Tibial artery (tissue), 4 donors: ENCODE measurements around the gene SLC66A1.

Source experiments
- DNase-seq, 2 donors: peaks; one replicate each; pipeline ENCODE4 v3.0.0-alpha.2; 2019
- H3K27ac ChIP-seq, 2 donors: fragments of 200-600 bp; sonication (generic) in 1 of 2; 1 replicate in 1 of 2; 2 replicates in 1 of 2; pipeline ENCODE4 v1.5.1; 2018 to 2019; ENCODE audit warnings: mild to moderate bottlenecking in 1 of 2
- H3K27me3 ChIP-seq, 2 donors: fragments of 200-600 bp; sonication (generic) in 1 of 2; one replicate each; pipeline versions ENCODE4 v1.5.1 to v1.6.0; 2016 to 2019
- H3K36me3 ChIP-seq, 3 donors: fragments of 200-600 bp; sonication (generic) in 2 of 3; one replicate each; pipeline ENCODE4 v1.5.1; 2016 to 2019; ENCODE audit warnings: mild to moderate bottlenecking in 2 of 3
- H3K4me1 ChIP-seq, 4 donors: fragments of 200-600 bp; sonication (generic) in 2 of 4; 1 replicate in 3 of 4; 2 replicates in 1 of 4; pipeline ENCODE4 v1.5.1; 2016 to 2019
- H3K4me3 ChIP-seq, 2 donors: fragments of 200-600 bp; sonication (generic) in 1 of 2; 1 replicate in 1 of 2; 2 replicates in 1 of 2; pipeline ENCODE4 v1.5.1; 2018 to 2019; ENCODE audit warnings: mild to moderate bottlenecking in 2 of 2
- H3K9me3 ChIP-seq, 3 donors: fragments of 200-600 bp; sonication (generic) in 1 of 3; one replicate each; pipeline ENCODE4 v1.5.1; 2016 to 2019
- CTCF ChIP-seq, 2 experiments: fragments of 200-600 bp in 1 of 2; fragments of 450-650 bp in 1 of 2; IDR thresholded peaks; one replicate each; pipeline ENCODE4 v1.5.1; 2017 to 2019; ENCODE audit warnings: antibody characterized with exemption in 2 of 2, mild to moderate bottlenecking in 1 of 2, moderate library complexity in 1 of 2
- intact Hi-C: fragments of 100-400 bp; cut with DNase I; formaldehyde crosslinking; loops from one replicate; pipeline ENCODE4 v1.15.0; 2023; ENCODE audit warnings: low total_unique reads

Gene SLC66A1

GRCh38 chr1:19371226-19372135, 59.4 kb downstream of the SLC66A1 start:
- no peak overlapping the region for H3K27ac ChIP-seq
- no peak for DNase-seq
- no peak overlapping the region for H3K4me3 ChIP-seq
- peaks cover 5 to 44% (median 5%) of the 10 kb centered on the region in 3 donors for H3K36me3 ChIP-seq
- H3K27me3 ChIP-seq = no peaks in the 10 kb centered on the region
- TF ChIP-seq CTCF (IDR thresholded peaks at IDR 0.05) = no peak
- intact Hi-C loops = no loop called here
- peaks cover 0 to 59% (median 26%) of the 10 kb centered on the region in 4 donors for H3K4me1 ChIP-seq
- H3K9me3 ChIP-seq = no peaks in the 10 kb centered on the region

GRCh38 chr1:19372136-19372514, 60.0 kb downstream of the SLC66A1 start:
- H3K4me3 ChIP-seq = no peak overlapping the region
- intact Hi-C loops = no loop called here
- no peaks in the 10 kb centered on the region for H3K9me3 ChIP-seq
- DNase-seq = no peak
- H3K27me3 ChIP-seq = no peaks in the 10 kb centered on the region
- H3K27ac ChIP-seq = no peak overlapping the region
- no peak for TF ChIP-seq CTCF (IDR thresholded peaks at IDR 0.05)
- peaks cover 0 to 54% (median 23%) of the 10 kb centered on the region in 4 donors for H3K4me1 ChIP-seq
- H3K36me3 ChIP-seq = peaks cover 10 to 51% (median 11%) of the 10 kb centered on the region in 3 donors

GRCh38 chr1:19372602-19373001, 60.5 kb downstream of the SLC66A1 start:
- Histone ChIP-seq H3K27me3 (no peaks in the 10 kb centered on the region), H3K36me3 (peaks cover 13 to 55% (median 16%) of the 10 kb centered on the region in 3 donors), H3K9me3 (no peaks in the 10 kb centered on the region), H3K4me1 (peaks cover 0 to 51% (median 21%) of the 10 kb centered on the region in 4 donors), H3K27ac (no peak overlapping the region), H3K4me3 (no peak overlapping the region)
- peak in 1 of 2 donors; percentile 61 for DNase-seq
- no peak for TF ChIP-seq CTCF (IDR thresholded peaks at IDR 0.05)
- intact Hi-C loops = no loop called here

GRCh38 chr1:19373211-19374082, 61.3 kb downstream of the SLC66A1 start:
- peak in 1 of 2 donors; percentile 41 for DNase-seq
- intact Hi-C loops = no loop called here
- Histone ChIP-seq H3K4me1 (peaks cover 0 to 43% (median 16%) of the 10 kb centered on the region in 4 donors), H3K27me3 (no peaks in the 10 kb centered on the region), H3K4me3 (no peak overlapping the region), H3K27ac (peak overlapping the region in 1 of 2 donors; percentile 20), H3K9me3 (no peaks in the 10 kb centered on the region), H3K36me3 (peaks cover 22 to 64% (median 24%) of the 10 kb centered on the region in 3 donors)
- no peak for TF ChIP-seq CTCF (IDR thresholded peaks at IDR 0.05)

GRCh38 chr1:19374083-19374801, 62.1 kb downstream of the SLC66A1 start:
- peak overlapping the region; percentile 18 to 33 for H3K27ac ChIP-seq
- TF ChIP-seq CTCF (IDR thresholded peaks at IDR 0.05) = no peak
- H3K4me1 ChIP-seq = peaks cover 0 to 36% (median 14%) of the 10 kb centered on the region in 4 donors
- H3K27me3 ChIP-seq = no peaks in the 10 kb centered on the region
- peaks cover 24 to 72% (median 28%) of the 10 kb centered on the region in 3 donors for H3K36me3 ChIP-seq
- no peak for DNase-seq
- no peaks in the 10 kb centered on the region for H3K9me3 ChIP-seq
- no peak overlapping the region for H3K4me3 ChIP-seq
- intact Hi-C loops = no loop called here
